Caco-2 (cell line): ENCODE results near the gene TBRG1. TPM values are rescaled to one million over a fixed set of nuclear protein-coding genes. Genes with fewer than 3 reads are reported as not detected.

Experiments
- BruUV-seq: library from RNA; stranded (reverse); fragments of 400-500 nt; replicated peaks from 2 replicates; lab custom pipeline; 2021; lab: Mats Ljungman, UMichigan
- CTCF ChIA-PET: fragments of 300-600 bp; sonication (Branson Sonifier 250); formaldehyde crosslinking; loops from one replicate; lab custom pipeline; 2022; ENCODE audit warnings: antibody characterized with exemption; lab: Charles Lee
- POLR2A ChIA-PET: fragments of 300-600 bp; sonication (Branson Sonifier 250); formaldehyde crosslinking; loops from one replicate; lab custom pipeline; 2022; ENCODE audit warnings: antibody characterized with exemption; lab: Charles Lee
- DNase-seq, 2 experiments: peaks; one replicate each; pipeline versions ENCODE4 v3.0.0 to v3.0.0-alpha.2; 2020 to 2022
- H3K27me3 ChIP-seq: replicated peaks from 2 replicates; pipeline ENCODE4 v1.6.0; 2011; ENCODE audit warnings: low read length; ENCODE audit not compliant: control insufficient read depth, insufficient read depth
- H3K36me3 ChIP-seq: 2 replicates; pipeline ENCODE4 v1.5.1; 2011; ENCODE audit warnings: low read length; ENCODE audit not compliant: control insufficient read depth, insufficient read depth
- H3K4me1 ChIP-seq: fragments of 250-450 bp; sonication (Bioruptor Pico); 2 replicates; pipeline ENCODE4 v1.5.1; 2020; ENCODE audit warnings: mild to moderate bottlenecking
- H3K4me3 ChIP-seq: 2 replicates; pipeline ENCODE4 v1.5.1; 2011; ENCODE audit warnings: low read depth, mild to moderate bottlenecking, control low read depth, low read length
- H3K9me3 ChIP-seq: fragments of 250-450 bp; sonication (Bioruptor Pico); 2 replicates; pipeline ENCODE4 v1.5.1; 2020; ENCODE audit warnings: mild to moderate bottlenecking, moderate library complexity
- H3K27ac Mint-ChIP-seq: one replicate; pipeline ENCODE4 v1.8.0; 2022; ENCODE audit warnings: mixed read lengths; ENCODE audit not compliant: unreplicated experiment
- H3K27me3 Mint-ChIP-seq: one replicate; pipeline ENCODE4 v1.8.0; 2022; ENCODE audit warnings: mixed read lengths; ENCODE audit not compliant: insufficient read depth, unreplicated experiment
- H3K36me3 Mint-ChIP-seq: one replicate; pipeline ENCODE4 v1.8.0; 2022; ENCODE audit warnings: mild to moderate bottlenecking, mixed read lengths; ENCODE audit not compliant: insufficient read depth, unreplicated experiment
- H3K4me1 Mint-ChIP-seq: one replicate; pipeline ENCODE4 v1.8.0; 2022; ENCODE audit warnings: low read depth, mixed read lengths; ENCODE audit not compliant: unreplicated experiment
- H3K4me3 Mint-ChIP-seq: one replicate; pipeline ENCODE4 v1.8.0; 2022; ENCODE audit warnings: mild to moderate bottlenecking, moderate library complexity, mixed read lengths; ENCODE audit not compliant: unreplicated experiment
- H3K9me3 Mint-ChIP-seq: one replicate; pipeline ENCODE4 v1.8.0; 2022; ENCODE audit warnings: mixed read lengths; ENCODE audit not compliant: unreplicated experiment
- intact Hi-C: fragments of 100-400 bp; cut with micrococcal nuclease; formaldehyde crosslinking; loops from one replicate; pipeline ENCODE4 v1.10.0; 2022; ENCODE audit not compliant: unreplicated experiment
- total RNA-seq: library from RNA; stranded (reverse); gene quantifications from 2 replicates; pipeline ENCODE4 v1.2.3, GENCODE V29; 2022
- TF ChIP-seq, protein P1 (sequence below), 2 experiments: fragments of 200-600 bp in 1 of 2; IDR thresholded peaks; 1 replicate in 1 of 2; 2 replicates in 1 of 2; pipeline versions ENCODE4 v1.5.1 to v1.8.0; 2011 to 2022; ENCODE audit warnings: antibody characterized with exemption in 1 of 2, control low read depth in 1 of 2, inconsistent platforms in 1 of 2, low read depth in 1 of 2, low read length in 1 of 2, mild to moderate bottlenecking in 1 of 2, moderate library complexity in 1 of 2; ENCODE audit not compliant: insufficient read depth in 1 of 2, severe bottlenecking in 1 of 2, unreplicated experiment in 1 of 2

Gene TBRG1
- total RNA-seq, 1 experiment from 2014 or later: 71.5 TPM

DNA sequence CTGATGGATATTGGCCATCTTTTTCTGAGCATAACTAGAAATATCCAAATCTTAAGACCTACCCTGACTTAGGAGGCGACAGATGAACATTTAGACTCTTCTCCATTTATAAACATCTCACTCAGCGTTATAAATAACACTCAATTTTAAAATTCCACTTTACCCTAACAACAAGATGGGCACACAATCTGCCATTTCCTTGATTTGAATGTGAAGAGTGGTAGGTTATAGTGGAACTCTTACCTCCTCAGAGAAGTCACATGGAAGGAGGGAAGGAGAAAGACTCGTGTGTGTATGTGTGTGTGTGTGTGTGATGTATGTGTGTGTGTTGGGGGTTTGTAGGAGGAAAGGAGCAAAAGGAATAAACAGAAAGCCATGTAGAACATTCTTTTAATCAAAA is 35.8 kb downstream of the TBRG1 start:
- TF ChIP-seq, protein P1, sequence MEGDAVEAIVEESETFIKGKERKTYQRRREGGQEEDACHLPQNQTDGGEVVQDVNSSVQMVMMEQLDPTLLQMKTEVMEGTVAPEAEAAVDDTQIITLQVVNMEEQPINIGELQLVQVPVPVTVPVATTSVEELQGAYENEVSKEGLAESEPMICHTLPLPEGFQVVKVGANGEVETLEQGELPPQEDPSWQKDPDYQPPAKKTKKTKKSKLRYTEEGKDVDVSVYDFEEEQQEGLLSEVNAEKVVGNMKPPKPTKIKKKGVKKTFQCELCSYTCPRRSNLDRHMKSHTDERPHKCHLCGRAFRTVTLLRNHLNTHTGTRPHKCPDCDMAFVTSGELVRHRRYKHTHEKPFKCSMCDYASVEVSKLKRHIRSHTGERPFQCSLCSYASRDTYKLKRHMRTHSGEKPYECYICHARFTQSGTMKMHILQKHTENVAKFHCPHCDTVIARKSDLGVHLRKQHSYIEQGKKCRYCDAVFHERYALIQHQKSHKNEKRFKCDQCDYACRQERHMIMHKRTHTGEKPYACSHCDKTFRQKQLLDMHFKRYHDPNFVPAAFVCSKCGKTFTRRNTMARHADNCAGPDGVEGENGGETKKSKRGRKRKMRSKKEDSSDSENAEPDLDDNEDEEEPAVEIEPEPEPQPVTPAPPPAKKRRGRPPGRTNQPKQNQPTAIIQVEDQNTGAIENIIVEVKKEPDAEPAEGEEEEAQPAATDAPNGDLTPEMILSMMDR (IDR thresholded peaks at IDR 0.05; ENCODE audit: insufficient read depth in 1 of 2, low read depth in 1 of 2, low read length in 1 of 2, severe bottlenecking in 1 of 2, unreplicated experiment in 1 of 2): no peak
- H3K4me1 ChIP-seq: peaks cover 6% of the 10 kb centered on the region; the same call in 1 of the 2 replicates
- H3K27me3 Mint-ChIP-seq: no peaks in the 10 kb centered on the region
- no peaks in the 10 kb centered on the region for H3K9me3 Mint-ChIP-seq
- ChIA-PET POLR2A (no interaction called here), CTCF (no interaction called here)
- no peaks in the 10 kb centered on the region for H3K36me3 Mint-ChIP-seq
- H3K4me1 Mint-ChIP-seq: no peaks in the 10 kb centered on the region
- H3K9me3 ChIP-seq: no peaks in the 10 kb centered on the region
- no peaks in the 10 kb centered on the region for H3K27me3 ChIP-seq
- intact Hi-C loops: no loop called here
- BruUV-seq: no TSS peak
- H3K4me3 ChIP-seq: no peak overlapping the region
- DNase-seq: no peak
- no peak overlapping the region for H3K4me3 Mint-ChIP-seq
- no peaks in the 10 kb centered on the region for H3K36me3 ChIP-seq
- H3K27ac Mint-ChIP-seq: no peak overlapping the region

DNA sequence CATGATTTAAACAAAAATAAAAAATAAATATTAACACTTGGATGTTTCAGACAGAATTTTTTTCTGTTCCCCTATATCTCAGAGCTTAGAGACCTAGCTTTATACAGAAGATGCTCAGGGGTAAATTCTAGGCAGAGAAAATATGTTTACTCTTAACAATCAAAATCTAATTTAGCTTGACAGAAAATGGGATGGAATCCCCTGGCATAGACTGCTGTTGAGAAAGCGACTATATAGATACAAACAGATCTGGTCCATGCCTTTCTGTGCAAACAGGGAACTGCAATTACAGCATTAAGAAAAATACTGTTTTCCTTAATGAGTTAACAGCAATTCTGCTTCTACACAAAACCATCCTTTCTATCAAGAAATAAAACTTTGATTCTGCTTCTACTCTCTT is 36.3 kb downstream of the TBRG1 start:
- CTCF ChIA-PET: no interaction called here
- no peak overlapping the region for H3K4me3 Mint-ChIP-seq
- H3K9me3 Mint-ChIP-seq: no peaks in the 10 kb centered on the region
- no peaks in the 10 kb centered on the region for H3K4me1 Mint-ChIP-seq
- Histone ChIP-seq H3K4me1 (peaks cover 6% of the 10 kb centered on the region; the same call in 1 of the 2 replicates), H3K36me3 (no peaks in the 10 kb centered on the region), H3K27me3 (no peaks in the 10 kb centered on the region), H3K4me3 (no peak overlapping the region), H3K9me3 (no peaks in the 10 kb centered on the region)
- BruUV-seq: no TSS peak
- no peaks in the 10 kb centered on the region for H3K36me3 Mint-ChIP-seq
- H3K27ac Mint-ChIP-seq: no peak overlapping the region
- H3K27me3 Mint-ChIP-seq: no peaks in the 10 kb centered on the region
- TF ChIP-seq, protein P1 (IDR thresholded peaks at IDR 0.05; ENCODE audit: insufficient read depth in 1 of 2, low read depth in 1 of 2, low read length in 1 of 2, severe bottlenecking in 1 of 2, unreplicated experiment in 1 of 2): no peak
- intact Hi-C loops: no loop called here
- POLR2A ChIA-PET: no interaction called here
- no peak for DNase-seq

DNA sequence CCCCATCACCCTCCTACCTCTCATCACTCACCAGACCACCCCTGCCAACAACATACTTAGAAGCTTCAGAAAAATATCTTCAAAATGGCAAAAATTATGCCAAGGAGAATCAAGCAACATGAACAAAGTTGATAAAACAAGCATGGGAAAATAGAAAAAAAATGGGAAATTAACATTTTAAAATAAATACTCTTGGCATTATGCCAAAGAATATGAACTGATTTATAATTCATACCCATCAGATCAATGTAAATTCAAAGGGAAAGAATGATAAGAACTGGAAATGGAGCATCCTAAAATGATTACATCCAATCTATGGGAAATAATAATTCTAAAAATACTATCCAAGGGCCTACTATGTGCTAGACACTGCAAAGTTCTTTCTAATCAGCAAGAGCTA is 38.9 kb downstream of the TBRG1 start:
- intact Hi-C loops: no loop called here
- Histone ChIP-seq H3K4me1 (peaks cover 6% of the 10 kb centered on the region; the same call in 1 of the 2 replicates), H3K9me3 (no peaks in the 10 kb centered on the region), H3K4me3 (no peak overlapping the region), H3K36me3 (no peaks in the 10 kb centered on the region), H3K27me3 (no peaks in the 10 kb centered on the region)
- DNase-seq: no peak
- Mint-ChIP-seq H3K4me1 (no peaks in the 10 kb centered on the region), H3K9me3 (no peaks in the 10 kb centered on the region), H3K27ac (no peak overlapping the region), H3K4me3 (no peak overlapping the region), H3K36me3 (no peaks in the 10 kb centered on the region), H3K27me3 (no peaks in the 10 kb centered on the region)
- TF ChIP-seq, protein P1 (IDR thresholded peaks at IDR 0.05; ENCODE audit: insufficient read depth in 1 of 2, low read depth in 1 of 2, low read length in 1 of 2, severe bottlenecking in 1 of 2, unreplicated experiment in 1 of 2): no peak
- ChIA-PET POLR2A (no interaction called here), CTCF (interaction anchor here (1.4 kb wide), 1 partner anchor 17 kb away, joined by 5 read pairs; no protein-coding TSS in a partner anchor)
- no TSS peak for BruUV-seq
